LNCaP clone FGC (cell line): ENCODE measurements around the gene RAPH1.
"Not testable (repeated sequence)": the region's sequence is repeated elsewhere in the genome, so short reads cannot be mapped to it uniquely, and the experiment has no call there.

Source experiments
- DNase-seq: peaks from one replicate; pipeline ENCODE4 v3.0.0-alpha.2; 2011; ENCODE audit warnings: low read depth
- H3K4me3 ChIP-seq: 2 replicates; pipeline ENCODE4 v1.5.1; 2011; ENCODE audit warnings: mild to moderate bottlenecking, low read depth, low read length, control low read depth
- CTCF ChIP-seq: IDR thresholded peaks from 2 replicates; pipeline ENCODE4 v1.5.1; 2012; ENCODE audit warnings: mild to moderate bottlenecking; ENCODE audit not compliant: control insufficient read depth, insufficient read depth; ENCODE audit errors: extremely low read depth

RAPH1 gene

GRCh38 chr2:203510256-203510940, 24.7 kb downstream of the RAPH1 start:
- no peak for DNase-seq
- H3K4me3 ChIP-seq, result no peak overlapping the region
- no peak for TF ChIP-seq CTCF

GRCh38 chr2:203503460-203503859, 31.6 kb downstream of the RAPH1 start:
- not testable (repeated sequence) for DNase-seq, H3K4me3 ChIP-seq

GRCh38 chr2:203501873-203502272, 33.2 kb downstream of the RAPH1 start:
- no peak for TF ChIP-seq CTCF
- no peak for DNase-seq
- H3K4me3 ChIP-seq, result no peak overlapping the region

GRCh38 chr2:203500951-203501350, 34.1 kb downstream of the RAPH1 start:
- H3K4me3 ChIP-seq, result no peak overlapping the region
- no peak for TF ChIP-seq CTCF
- no peak for DNase-seq

GRCh38 chr2:203500297-203500696, 34.8 kb downstream of the RAPH1 start:
- TF ChIP-seq CTCF, result no peak
- no peak for DNase-seq
- no peak overlapping the region for H3K4me3 ChIP-seq

- DNase-seq, result peak; percentile 77
- no peak overlapping the region for H3K4me3 ChIP-seq
- no peak for TF ChIP-seq CTCF
Observed at GRCh38 chr2:203498161-203498560, 36.9 kb downstream of the RAPH1 start.

- no peak for DNase-seq
- no peak overlapping the region for H3K4me3 ChIP-seq
- no peak for TF ChIP-seq CTCF
Observed at GRCh38 chr2:203492965-203493364, 42.1 kb downstream of the RAPH1 start.
